Activated naive CD4-positive, alpha-beta T cell treated with anti-CD3 and anti-CD28 coated beads for 36 hours (primary cell): Measurements from ENCODE around the gene HECTD2. TPM values are rescaled to one million over a fixed set of nuclear protein-coding genes. Genes with fewer than 3 reads are reported as not detected.

Experiments used
- total RNA-seq, 2 experiments: library from RNA; stranded (reverse); gene quantifications; one replicate each; pipeline ENCODE4 v1.2.3, GENCODE V29; 2021

HECTD2 gene
- total RNA-seq, 2 experiments from 2014 or later = 2.3 to 3.1 TPM

Other genes with a start within 250 kb of the HECTD2 start
- gene PCGF5, start 189.7 kb upstream of the HECTD2 start, total RNA-seq = 10 to 100 TPM; 34.2 to 36.4 TPM
- gene PPP1R3C, start 222.7 kb downstream of the HECTD2 start, total RNA-seq = under 1 TPM; 0.07 to 0.12 TPM